Upper lobe of left lung (tissue), 4 donors: ENCODE measurements around the gene KRT13.

Experiments
- EP300 ChIP-seq, 4 donors: sonication (generic); formaldehyde crosslinking; IDR thresholded peaks; one replicate each; pipeline ENCODE4 v1.5.1; 2017; ENCODE audit warnings: antibody characterized with exemption in 4 of 4, control low read depth in 2 of 4
- POLR2A ChIP-seq, 4 donors: fragments of 450-650 bp; IDR thresholded peaks; one replicate each; pipeline ENCODE4 v1.5.1; 2016 to 2017; ENCODE audit warnings: antibody characterized with exemption in 4 of 4, mild to moderate bottlenecking in 2 of 4
- POLR2AphosphoS5 ChIP-seq, 2 donors: sonication (generic); formaldehyde crosslinking; IDR thresholded peaks; one replicate each; pipeline ENCODE4 v1.5.1; 2017; ENCODE audit warnings: antibody characterized with exemption in 2 of 2
- TF ChIP-seq, protein P1 (sequence below), 6 experiments: fragments of 450-650 bp in 4 of 6; fragments of 200-600 bp in 2 of 6; sonication (generic) in 2 of 6; IDR thresholded peaks; one replicate each; pipeline ENCODE4 v1.5.1; 2016 to 2019; ENCODE audit warnings: antibody characterized with exemption in 6 of 6

DNA sequence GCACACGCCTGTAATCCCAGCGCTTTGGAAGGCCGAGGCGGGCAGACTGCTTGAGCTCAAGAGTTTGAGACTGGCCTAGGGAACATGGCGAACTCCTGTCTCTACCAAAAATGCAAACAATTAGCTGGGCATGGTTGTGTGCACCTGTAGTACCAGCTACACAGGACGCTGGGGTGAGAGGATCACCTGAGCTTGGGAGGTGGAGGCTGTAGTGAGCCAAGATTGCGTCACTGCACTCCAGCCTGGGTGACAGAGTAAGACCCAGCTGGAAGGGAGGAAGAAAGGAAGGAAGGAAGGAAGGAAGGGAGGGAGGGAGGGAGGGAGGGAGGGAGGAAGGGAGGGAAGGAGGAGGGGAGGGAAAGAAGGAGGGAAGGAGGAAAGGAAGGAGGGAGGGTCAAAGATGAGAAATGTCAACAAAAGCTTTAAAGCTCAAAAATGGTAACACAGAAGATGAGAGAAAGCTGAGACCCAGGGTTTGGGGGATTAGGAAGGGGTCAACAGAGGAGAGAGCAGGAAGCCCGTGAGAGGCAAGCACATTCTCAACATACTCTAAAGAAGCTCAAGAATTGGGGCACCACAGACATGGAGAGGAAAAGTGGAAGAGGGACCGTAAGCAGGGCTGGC is 27.6 kb upstream of the KRT13 start:
- TF ChIP-seq, protein P1, sequence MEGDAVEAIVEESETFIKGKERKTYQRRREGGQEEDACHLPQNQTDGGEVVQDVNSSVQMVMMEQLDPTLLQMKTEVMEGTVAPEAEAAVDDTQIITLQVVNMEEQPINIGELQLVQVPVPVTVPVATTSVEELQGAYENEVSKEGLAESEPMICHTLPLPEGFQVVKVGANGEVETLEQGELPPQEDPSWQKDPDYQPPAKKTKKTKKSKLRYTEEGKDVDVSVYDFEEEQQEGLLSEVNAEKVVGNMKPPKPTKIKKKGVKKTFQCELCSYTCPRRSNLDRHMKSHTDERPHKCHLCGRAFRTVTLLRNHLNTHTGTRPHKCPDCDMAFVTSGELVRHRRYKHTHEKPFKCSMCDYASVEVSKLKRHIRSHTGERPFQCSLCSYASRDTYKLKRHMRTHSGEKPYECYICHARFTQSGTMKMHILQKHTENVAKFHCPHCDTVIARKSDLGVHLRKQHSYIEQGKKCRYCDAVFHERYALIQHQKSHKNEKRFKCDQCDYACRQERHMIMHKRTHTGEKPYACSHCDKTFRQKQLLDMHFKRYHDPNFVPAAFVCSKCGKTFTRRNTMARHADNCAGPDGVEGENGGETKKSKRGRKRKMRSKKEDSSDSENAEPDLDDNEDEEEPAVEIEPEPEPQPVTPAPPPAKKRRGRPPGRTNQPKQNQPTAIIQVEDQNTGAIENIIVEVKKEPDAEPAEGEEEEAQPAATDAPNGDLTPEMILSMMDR (IDR thresholded peaks at IDR 0.05), result no peak
- TF ChIP-seq POLR2AphosphoS5 (IDR thresholded peaks at IDR 0.05) (peak in 1 of 2 donors; percentile 44), POLR2A (IDR thresholded peaks at IDR 0.05) (no peak), EP300 (IDR thresholded peaks at IDR 0.05) (no peak)
